ENCODE results near the gene SYNDIG1.

SYNDIG1 gene

GRCh38 chr20:24529369-24529719 lies 59.9 kb downstream of the SYNDIG1 start:
- DNase-seq, result no peak

- no peak for DNase-seq
These were observed 60.8 kb downstream of the SYNDIG1 start for GRCh38 chr20:24530131-24530680.

GRCh38 chr20:24531202-24531601 lies 61.8 kb downstream of the SYNDIG1 start:
- no peak for DNase-seq

GRCh38 chr20:24531631-24532419 lies 62.4 kb downstream of the SYNDIG1 start:
- no peak for DNase-seq

- DNase-seq, result no peak
These were observed 64.0 kb downstream of the SYNDIG1 start for GRCh38 chr20:24533449-24533848.

GRCh38 chr20:24534282-24534681 lies 64.9 kb downstream of the SYNDIG1 start:
- DNase-seq, result no peak

- no peak for DNase-seq
These were observed 66.7 kb downstream of the SYNDIG1 start for GRCh38 chr20:24535941-24536730.

- DNase-seq, result no peak
These were observed 67.8 kb downstream of the SYNDIG1 start for GRCh38 chr20:24537210-24537609.

GRCh38 chr20:24542721-24543120 lies 73.3 kb downstream of the SYNDIG1 start:
- no peak for DNase-seq

- no peak for DNase-seq
These were observed 73.7 kb downstream of the SYNDIG1 start for GRCh38 chr20:24543168-24543567.

GRCh38 chr20:24543741-24544140 lies 74.3 kb downstream of the SYNDIG1 start:
- no peak for DNase-seq

- DNase-seq, result no peak
These were observed 74.9 kb downstream of the SYNDIG1 start for GRCh38 chr20:24544371-24544770.

- DNase-seq, result no peak
These were observed 75.7 kb downstream of the SYNDIG1 start for GRCh38 chr20:24545168-24545567.

- no peak for DNase-seq
These were observed 76.9 kb downstream of the SYNDIG1 start for GRCh38 chr20:24546232-24546892.

GRCh38 chr20:24547967-24548366 lies 78.5 kb downstream of the SYNDIG1 start:
- no peak for DNase-seq

- no peak for DNase-seq
These were observed 89.8 kb downstream of the SYNDIG1 start for GRCh38 chr20:24559114-24559732.

- no peak for DNase-seq
These were observed 91.4 kb downstream of the SYNDIG1 start for GRCh38 chr20:24560571-24561491.

- DNase-seq, result no peak
These were observed 96.5 kb downstream of the SYNDIG1 start for GRCh38 chr20:24565835-24566351.

GRCh38 chr20:24566656-24567055 lies 97.2 kb downstream of the SYNDIG1 start:
- no peak for DNase-seq

- no peak for DNase-seq
These were observed 98.1 kb downstream of the SYNDIG1 start for GRCh38 chr20:24567508-24567907.

GRCh38 chr20:24568842-24569241 lies 99.4 kb downstream of the SYNDIG1 start:
- DNase-seq, result no peak
